ENCODE measurements around the gene RHBDD3.

The RHBDD3 gene

DNA sequence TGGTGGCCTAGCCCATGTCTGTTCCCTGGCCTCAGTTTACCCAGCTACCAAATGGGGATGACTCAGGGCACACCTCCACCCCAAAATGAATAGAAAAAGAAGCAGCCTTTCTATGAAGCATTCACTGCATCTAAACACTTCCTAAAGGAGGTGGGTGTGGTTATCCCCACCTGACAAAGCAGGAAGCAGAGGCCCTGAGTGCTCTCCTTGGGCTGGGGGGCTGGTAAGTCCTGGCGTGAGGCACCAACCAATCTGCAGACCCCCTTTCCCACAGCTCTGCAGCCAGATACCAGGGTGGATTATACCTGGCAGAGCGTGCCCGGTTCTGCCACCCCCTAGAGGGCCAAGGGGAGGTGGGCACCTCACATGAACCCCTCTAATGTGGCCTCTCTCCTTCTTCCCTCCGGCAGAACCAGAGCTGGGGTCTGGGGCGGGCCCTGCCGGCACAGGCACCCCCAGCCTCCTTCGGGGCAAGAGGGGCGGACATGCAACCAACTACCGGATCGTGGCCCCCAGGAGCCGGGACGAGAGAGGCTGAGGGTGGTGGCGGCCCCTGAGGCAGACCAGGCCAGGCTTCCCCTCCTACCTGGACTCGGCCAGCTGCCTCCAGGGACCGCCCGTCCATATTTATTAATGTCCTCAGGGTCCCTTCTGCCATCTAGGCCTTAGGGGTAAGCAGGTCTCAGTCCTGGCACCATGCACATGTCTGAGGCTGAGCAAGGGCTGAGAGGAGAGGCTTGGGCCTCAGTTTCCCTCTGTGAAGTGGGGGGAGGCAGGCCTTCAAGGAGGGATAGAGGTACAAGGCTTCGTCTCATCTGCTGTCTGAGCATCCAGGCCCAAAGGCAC, 9.2 kb downstream of the RHBDD3 start:
- ATAC-seq: no peak
- TF ChIP-seq, protein P1, sequence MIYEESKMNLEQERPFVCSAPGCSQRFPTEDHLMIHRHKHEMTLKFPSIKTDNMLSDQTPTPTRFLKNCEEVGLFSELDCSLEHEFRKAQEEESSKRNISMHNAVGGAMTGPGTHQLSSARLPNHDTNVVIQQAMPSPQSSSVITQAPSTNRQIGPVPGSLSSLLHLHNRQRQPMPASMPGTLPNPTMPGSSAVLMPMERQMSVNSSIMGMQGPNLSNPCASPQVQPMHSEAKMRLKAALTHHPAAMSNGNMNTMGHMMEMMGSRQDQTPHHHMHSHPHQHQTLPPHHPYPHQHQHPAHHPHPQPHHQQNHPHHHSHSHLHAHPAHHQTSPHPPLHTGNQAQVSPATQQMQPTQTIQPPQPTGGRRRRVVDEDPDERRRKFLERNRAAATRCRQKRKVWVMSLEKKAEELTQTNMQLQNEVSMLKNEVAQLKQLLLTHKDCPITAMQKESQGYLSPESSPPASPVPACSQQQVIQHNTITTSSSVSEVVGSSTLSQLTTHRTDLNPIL (CRISPR knock-in tag; IDR thresholded peaks at IDR 0.05; ENCODE audit: low read depth): no peak
- TF ChIP-seq SNAI2 (CRISPR knock-in tag; IDR thresholded peaks at IDR 0.05) (no peak), OSR1 (CRISPR knock-in tag; IDR thresholded peaks at IDR 0.05) (no peak), TCF4 (CRISPR knock-in tag; IDR thresholded peaks at IDR 0.05; ENCODE audit: borderline replicate concordance) (no peak), PATZ1 (CRISPR knock-in tag; IDR thresholded peaks at IDR 0.05; ENCODE audit: borderline replicate concordance) (no peak), GLIS3 (CRISPR knock-in tag; IDR thresholded peaks at IDR 0.05) (no peak), ZFP3 (CRISPR knock-in tag; IDR thresholded peaks at IDR 0.05) (no peak)

DNA sequence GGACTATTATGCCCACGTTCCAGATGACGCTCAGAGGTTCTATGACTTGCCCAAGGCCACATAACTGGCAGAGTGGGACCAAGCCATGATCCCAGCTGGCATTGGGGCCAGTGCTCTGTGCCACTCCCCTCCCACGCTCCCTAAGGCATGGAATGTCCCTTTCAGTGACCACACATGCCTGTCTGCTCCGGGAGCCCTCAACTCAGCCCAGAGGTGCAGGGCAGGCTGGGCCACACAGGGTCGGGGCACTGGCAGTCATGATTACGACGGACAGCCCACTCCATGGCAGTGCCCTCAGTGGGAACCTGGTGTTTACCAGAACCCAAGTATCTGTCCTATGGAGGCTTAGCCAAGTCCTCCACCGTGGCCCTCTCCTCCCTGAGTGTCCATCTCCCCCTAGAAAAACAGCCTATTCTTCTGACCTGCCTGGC, 10.0 kb downstream of the RHBDD3 start:
- TF ChIP-seq ZC3H10 (CRISPR knock-in tag; IDR thresholded peaks at IDR 0.05): no peak
- no peak for TF ChIP-seq OSR1 (CRISPR knock-in tag; IDR thresholded peaks at IDR 0.05)
- TF ChIP-seq BACH2 (CRISPR knock-in tag; IDR thresholded peaks at IDR 0.05; ENCODE audit: borderline replicate concordance): no peak
- no peak for TF ChIP-seq CSRNP3 (CRISPR knock-in tag; IDR thresholded peaks at IDR 0.05)
- no peak for TF ChIP-seq ARNTL (CRISPR knock-in tag; IDR thresholded peaks at IDR 0.05; ENCODE audit: borderline replicate concordance, low read depth)
- TF ChIP-seq, protein P2, sequence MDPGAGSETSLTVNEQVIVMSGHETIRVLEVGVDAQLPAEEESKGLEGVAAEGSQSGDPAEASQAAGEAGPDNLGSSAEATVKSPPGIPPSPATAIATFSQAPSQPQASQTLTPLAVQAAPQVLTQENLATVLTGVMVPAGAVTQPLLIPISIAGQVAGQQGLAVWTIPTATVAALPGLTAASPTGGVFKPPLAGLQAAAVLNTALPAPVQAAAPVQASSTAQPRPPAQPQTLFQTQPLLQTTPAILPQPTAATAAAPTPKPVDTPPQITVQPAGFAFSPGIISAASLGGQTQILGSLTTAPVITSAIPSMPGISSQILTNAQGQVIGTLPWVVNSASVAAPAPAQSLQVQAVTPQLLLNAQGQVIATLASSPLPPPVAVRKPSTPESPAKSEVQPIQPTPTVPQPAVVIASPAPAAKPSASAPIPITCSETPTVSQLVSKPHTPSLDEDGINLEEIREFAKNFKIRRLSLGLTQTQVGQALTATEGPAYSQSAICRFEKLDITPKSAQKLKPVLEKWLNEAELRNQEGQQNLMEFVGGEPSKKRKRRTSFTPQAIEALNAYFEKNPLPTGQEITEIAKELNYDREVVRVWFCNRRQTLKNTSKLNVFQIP (CRISPR knock-in tag; IDR thresholded peaks at IDR 0.05; ENCODE audit: borderline replicate concordance, low read depth): no peak
- TF ChIP-seq ZNF70 (CRISPR knock-in tag; IDR thresholded peaks at IDR 0.05): no peak
- TF ChIP-seq ZFP3 (CRISPR knock-in tag; IDR thresholded peaks at IDR 0.05): no peak
- TF ChIP-seq, protein P1 (CRISPR knock-in tag; IDR thresholded peaks at IDR 0.05; ENCODE audit: low read depth): no peak
- no peak for TF ChIP-seq GLIS3 (CRISPR knock-in tag; IDR thresholded peaks at IDR 0.05)
- no peak for TF ChIP-seq TOX (CRISPR knock-in tag; IDR thresholded peaks at IDR 0.05; ENCODE audit: borderline replicate concordance)
- TF ChIP-seq ZFP30 (CRISPR knock-in tag; IDR thresholded peaks at IDR 0.05): no peak
- no peak for TF ChIP-seq PPARA (CRISPR knock-in tag; IDR thresholded peaks at IDR 0.05; ENCODE audit: borderline replicate concordance)
- no peak for TF ChIP-seq ESRRG (CRISPR knock-in tag; IDR thresholded peaks at IDR 0.05)
- TF ChIP-seq ZNF8 (CRISPR knock-in tag; IDR thresholded peaks at IDR 0.05): no peak
- no peak for ATAC-seq

- ATAC-seq: no peak
- TF ChIP-seq, protein P1 (CRISPR knock-in tag; IDR thresholded peaks at IDR 0.05; ENCODE audit: low read depth): no peak
- TF ChIP-seq PATZ1 (CRISPR knock-in tag; IDR thresholded peaks at IDR 0.05; ENCODE audit: borderline replicate concordance) (no peak), ZNF8 (CRISPR knock-in tag; IDR thresholded peaks at IDR 0.05) (no peak), SNAI2 (CRISPR knock-in tag; IDR thresholded peaks at IDR 0.05) (no peak), ZFP3 (CRISPR knock-in tag; IDR thresholded peaks at IDR 0.05) (no peak), OSR1 (CRISPR knock-in tag; IDR thresholded peaks at IDR 0.05) (no peak), TOX (CRISPR knock-in tag; IDR thresholded peaks at IDR 0.05; ENCODE audit: borderline replicate concordance) (no peak), GLIS3 (CRISPR knock-in tag; IDR thresholded peaks at IDR 0.05) (no peak), ZNF70 (CRISPR knock-in tag; IDR thresholded peaks at IDR 0.05) (no peak), CSRNP3 (CRISPR knock-in tag; IDR thresholded peaks at IDR 0.05) (no peak)
- TF ChIP-seq, protein P2 (CRISPR knock-in tag; IDR thresholded peaks at IDR 0.05; ENCODE audit: borderline replicate concordance, low read depth): no peak
Observed at GRCh38 chr22:29256606-29257325, 11.0 kb downstream of the RHBDD3 start.

All from SK-N-SH treated with all-trans-retinoic acid at 6 μM for 48 hours (cell line).